CD4-positive, alpha-beta T cell (primary cell): ENCODE data around the gene KIF5C. TPM values are rescaled to one million over a fixed set of nuclear protein-coding genes. Genes with fewer than 3 reads are reported as not detected.
A peak's percentile ranks its signal among the peaks of the same experiment; 100 is the strongest.

Experiments
- ATAC-seq: fragments of 200-7000 bp; cut with Tn5 transposase; one replicate; pipeline ENCODE4 v1.10.0; 2022; ENCODE audit warnings: mild to moderate bottlenecking; ENCODE audit not compliant: poor library complexity
- CTCF ChIA-PET: fragments of 350-600 bp; sonication (Branson Sonifier 250); formaldehyde crosslinking; loops from one replicate; lab custom pipeline; 2021; ENCODE audit warnings: antibody characterized with exemption, inconsistent platforms; lab: Charles Lee
- POLR2A ChIA-PET: fragments of 350-600 bp; sonication (Branson Sonifier 250); formaldehyde crosslinking; loops from one replicate; lab custom pipeline; 2021; ENCODE audit warnings: antibody characterized with exemption, inconsistent platforms; lab: Charles Lee
- DNase-seq, 14 experiments: peaks; one replicate each; pipeline ENCODE4 v3.0.0-alpha.2; 2013 to 2020; ENCODE audit warnings: mixed read lengths in 2 of 14
- H3K27ac ChIP-seq, 2 donors: one replicate each; pipeline versions ENCODE4 v1.5.1 to v1.7.0; 2013; ENCODE audit warnings: low read length in 2 of 2, low read depth in 1 of 2, mild to moderate bottlenecking in 1 of 2
- H3K27me3 ChIP-seq, 2 experiments: 1 replicate in 1 of 2; 2 replicates in 1 of 2; pipeline versions ENCODE4 v1.6.1 to v1.7.0; 2013; ENCODE audit warnings: low read length in 2 of 2, control low read depth in 1 of 2, mild to moderate bottlenecking in 1 of 2, moderate library complexity in 1 of 2; ENCODE audit not compliant: insufficient read depth in 2 of 2, control insufficient read depth in 1 of 2
- H3K36me3 ChIP-seq: one replicate; pipeline ENCODE4 v1.6.1; 2013; ENCODE audit warnings: low read length, control low read depth; ENCODE audit not compliant: insufficient read depth
- H3K4me1 ChIP-seq: one replicate; pipeline ENCODE4 v1.6.1; 2013; ENCODE audit warnings: low read length, control low read depth; ENCODE audit not compliant: insufficient read depth
- H3K4me3 ChIP-seq: one replicate; pipeline ENCODE4 v1.5.1; 2013; ENCODE audit warnings: mild to moderate bottlenecking, low read length, moderate library complexity
- H3K9me3 ChIP-seq, 2 experiments: 1 replicate in 1 of 2; 2 replicates in 1 of 2; pipeline versions ENCODE4 v1.6.1 to v1.7.0; 2013; ENCODE audit warnings: low read length in 2 of 2, mild to moderate bottlenecking in 2 of 2, control low read depth in 1 of 2, moderate library complexity in 1 of 2; ENCODE audit not compliant: control insufficient read depth in 1 of 2, insufficient read depth in 1 of 2
- H3K27ac Mint-ChIP-seq: one replicate; pipeline ENCODE4 v1.8.0; 2020; ENCODE audit warnings: mixed read lengths
- H3K27me3 Mint-ChIP-seq: one replicate; pipeline ENCODE4 v1.8.0; 2021; ENCODE audit warnings: mixed read lengths
- H3K36me3 Mint-ChIP-seq: one replicate; pipeline ENCODE4 v1.8.0; 2021; ENCODE audit warnings: low read depth, mixed read lengths
- H3K4me1 Mint-ChIP-seq: one replicate; pipeline ENCODE4 v1.8.0; 2021; ENCODE audit warnings: low read depth, mixed read lengths
- H3K4me3 Mint-ChIP-seq: one replicate; pipeline ENCODE4 v1.8.0; 2020; ENCODE audit warnings: mild to moderate bottlenecking, mixed read lengths
- H3K9me3 Mint-ChIP-seq: one replicate; pipeline ENCODE4 v1.8.0; 2020; ENCODE audit warnings: mixed read lengths
- intact Hi-C, 2 experiments: fragments of 100-400 bp; cut with DNase I in 1 of 2; cut with micrococcal nuclease in 1 of 2; formaldehyde crosslinking; loops; one replicate each; pipeline versions ENCODE4 v1.15.1 to v1.9.0; 2023 to 2025; cut with DNase I, micrococcal nuclease
- polyA plus RNA-seq, 2 donors: library from polyadenylated mRNA; unstranded; fragments of 120-200 nt; gene quantifications; one replicate each; pipeline ENCODE4 v1.2.1, GENCODE V29; 2013
- total RNA-seq, 174 experiments: library from RNA in 2 of 174; stranded (reverse) in 2 of 174; gene quantifications; one replicate each; pipeline ENCODE4 v1.2.3 and lab custom pipeline; 2021 to 2026
- TF ChIP-seq, protein P1 (sequence below): fragments of 200-600 bp; IDR thresholded peaks from one replicate; pipeline ENCODE4 v1.8.0; 2022; ENCODE audit warnings: antibody characterized with exemption, mild to moderate bottlenecking

Gene KIF5C
- total RNA-seq (1 to 10 TPM; 7.3 to 8.1 TPM), total RNA-seq (lab: John Stamatoyannopoulos, UW) (10.9 to 134 (median 47.1) reads per million in 172 experiments)
- 10.0 TPM for polyA plus RNA-seq (2013, experiment 1 of 2)
- polyA plus RNA-seq (2013, experiment 2 of 2), result 12.1 TPM

- peaks cover 24% of the 10 kb centered on the region for H3K4me1 Mint-ChIP-seq
- Histone ChIP-seq H3K9me3 (no peaks in the 10 kb centered on the region), H3K4me1 (peaks cover 24% of the 10 kb centered on the region), H3K27ac (no peak within 1 kb of the TSS), H3K36me3 (no peaks in the 10 kb centered on the region), H3K27me3 (peaks cover 2 to 13% of the 10 kb centered on the region in 2 experiments), H3K4me3 (peak within 1 kb of the TSS; percentile 70)
- peaks cover 52% of the 10 kb centered on the region for H3K27me3 Mint-ChIP-seq
- peak; percentile 78 to 95 (median 88) for DNase-seq
- ChIA-PET POLR2A (interaction anchor here (0.6 to 2.7 kb wide), 4 partner anchors 229 to 854 kb away, joined by 3 to 8 read pairs (median 4); partner anchors contain the start of genes MBD5 and ORC4), CTCF (no interaction called here)
- peak within 1 kb of the TSS; percentile 92 for H3K4me3 Mint-ChIP-seq
- TF ChIP-seq, protein P1, sequence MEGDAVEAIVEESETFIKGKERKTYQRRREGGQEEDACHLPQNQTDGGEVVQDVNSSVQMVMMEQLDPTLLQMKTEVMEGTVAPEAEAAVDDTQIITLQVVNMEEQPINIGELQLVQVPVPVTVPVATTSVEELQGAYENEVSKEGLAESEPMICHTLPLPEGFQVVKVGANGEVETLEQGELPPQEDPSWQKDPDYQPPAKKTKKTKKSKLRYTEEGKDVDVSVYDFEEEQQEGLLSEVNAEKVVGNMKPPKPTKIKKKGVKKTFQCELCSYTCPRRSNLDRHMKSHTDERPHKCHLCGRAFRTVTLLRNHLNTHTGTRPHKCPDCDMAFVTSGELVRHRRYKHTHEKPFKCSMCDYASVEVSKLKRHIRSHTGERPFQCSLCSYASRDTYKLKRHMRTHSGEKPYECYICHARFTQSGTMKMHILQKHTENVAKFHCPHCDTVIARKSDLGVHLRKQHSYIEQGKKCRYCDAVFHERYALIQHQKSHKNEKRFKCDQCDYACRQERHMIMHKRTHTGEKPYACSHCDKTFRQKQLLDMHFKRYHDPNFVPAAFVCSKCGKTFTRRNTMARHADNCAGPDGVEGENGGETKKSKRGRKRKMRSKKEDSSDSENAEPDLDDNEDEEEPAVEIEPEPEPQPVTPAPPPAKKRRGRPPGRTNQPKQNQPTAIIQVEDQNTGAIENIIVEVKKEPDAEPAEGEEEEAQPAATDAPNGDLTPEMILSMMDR, result no peak
- peaks cover 7% of the 10 kb centered on the region for H3K36me3 Mint-ChIP-seq
- no peak within 1 kb of the TSS for H3K27ac Mint-ChIP-seq
- H3K9me3 Mint-ChIP-seq, result no peaks in the 10 kb centered on the region
- intact Hi-C loops, result loop anchor here (2.0 to 10.0 kb wide), 7 partner anchors 228 to 1028 kb away; partner anchors contain the start of genes MBD5 (in 2 of the 2), ORC4 (in 2 of the 2), ACVR2A (in 1 of the 2) and EPC2 (in 1 of the 2)
- peak; percentile 90 for ATAC-seq
Measured at GRCh38 chr2:148874868-148875341, at the start of gene KIF5C. Gene KIF5C (plus strand): TSS chr2:148875227. CDS start chr2:148875618, 391 bp downstream.

- intact Hi-C loops, result no loop called here
- POLR2A ChIA-PET, result no interaction called here
- Histone ChIP-seq H3K9me3 (peaks cover 0 to 3% of the 10 kb centered on the region in 2 experiments), H3K4me1 (no peaks in the 10 kb centered on the region), H3K4me3 (no peak overlapping the region), H3K27ac (no peak overlapping the region), H3K27me3 (no peaks in the 10 kb centered on the region), H3K36me3 (no peaks in the 10 kb centered on the region)
- Mint-ChIP-seq H3K4me3 (no peak overlapping the region), H3K36me3 (no peaks in the 10 kb centered on the region), H3K9me3 (no peaks in the 10 kb centered on the region), H3K27me3 (peaks cover 16% of the 10 kb centered on the region), H3K27ac (no peak overlapping the region), H3K4me1 (no peaks in the 10 kb centered on the region)
- CTCF ChIA-PET, result no interaction called here
- ATAC-seq (no peak), DNase-seq (no peak)
- TF ChIP-seq, protein P1, result no peak
Measured at GRCh38 chr2:148826791-148827190, 48.2 kb upstream of the KIF5C start.

GRCh38 chr2:148828941-148829340, 46.1 kb upstream of the KIF5C start:
- ChIA-PET CTCF (no interaction called here), POLR2A (no interaction called here)
- H3K36me3 Mint-ChIP-seq, result no peaks in the 10 kb centered on the region
- peaks cover 14% of the 10 kb centered on the region for H3K27me3 Mint-ChIP-seq
- no peak for ATAC-seq
- no peaks in the 10 kb centered on the region for H3K9me3 Mint-ChIP-seq
- H3K4me1 Mint-ChIP-seq, result no peaks in the 10 kb centered on the region
- no peak overlapping the region for H3K4me3 ChIP-seq
- H3K27ac ChIP-seq, result no peak overlapping the region
- no peak for DNase-seq
- H3K4me3 Mint-ChIP-seq, result no peak overlapping the region
- no peak overlapping the region for H3K27ac Mint-ChIP-seq
- intact Hi-C loops, result no loop called here
- H3K27me3 ChIP-seq, result no peaks in the 10 kb centered on the region
- H3K4me1 ChIP-seq, result no peaks in the 10 kb centered on the region
- H3K36me3 ChIP-seq, result no peaks in the 10 kb centered on the region
- peaks cover 0 to 3% of the 10 kb centered on the region in 2 experiments for H3K9me3 ChIP-seq
- TF ChIP-seq, protein P1, result no peak
